Effector memory CD8-positive, alpha-beta T cell (primary cell): ENCODE results near the gene AGAP1.

Experiments used
- ATAC-seq: fragments of 150-1000 bp; cut with Tn5 transposase; replicated peaks from 2 replicates; pipeline ENCODE4 v1.10.0; 2021; ENCODE audit warnings: mild to moderate bottlenecking, moderate library complexity
- DNase-seq, 3 experiments: peaks; one replicate each; pipeline ENCODE4 v3.0.0; 2021
- H3K27ac Mint-ChIP-seq, 2 donors: one replicate each; pipeline ENCODE4 v1.8.0; 2022; ENCODE audit warnings: mild to moderate bottlenecking in 2 of 2, mixed read lengths in 2 of 2, moderate library complexity in 2 of 2
- H3K27me3 Mint-ChIP-seq, 2 donors: one replicate each; pipeline ENCODE4 v1.8.0; 2022; ENCODE audit warnings: mixed read lengths in 2 of 2
- H3K36me3 Mint-ChIP-seq: one replicate; pipeline ENCODE4 v1.8.0; 2022; ENCODE audit warnings: mild to moderate bottlenecking, moderate library complexity, mixed read lengths; ENCODE audit not compliant: insufficient read depth
- H3K4me1 Mint-ChIP-seq, 2 donors: one replicate each; pipeline ENCODE4 v1.8.0; 2022; ENCODE audit warnings: low read depth in 2 of 2, mixed read lengths in 2 of 2
- H3K4me3 Mint-ChIP-seq, 2 donors: one replicate each; pipeline ENCODE4 v1.8.0; 2022; ENCODE audit warnings: mild to moderate bottlenecking in 2 of 2, mixed read lengths in 2 of 2, moderate library complexity in 2 of 2
- H3K9me3 Mint-ChIP-seq, 2 donors: one replicate each; pipeline ENCODE4 v1.8.0; 2022; ENCODE audit warnings: mixed read lengths in 2 of 2

Gene AGAP1

GRCh38 chr2:235506291-235506996 lies 12.6 kb downstream of the AGAP1 start:
- no peak for ATAC-seq
- Mint-ChIP-seq H3K4me3 (no peak overlapping the region), H3K27me3 (peaks cover 9 to 17% of the 10 kb centered on the region in 2 donors)

GRCh38 chr2:235506997-235507615 lies 13.3 kb downstream of the AGAP1 start:
- no peaks in the 10 kb centered on the region for H3K9me3 Mint-ChIP-seq
- H3K36me3 Mint-ChIP-seq, result no peaks in the 10 kb centered on the region
- no peak overlapping the region for H3K27ac Mint-ChIP-seq
- no peak overlapping the region for H3K4me3 Mint-ChIP-seq
- DNase-seq (no peak), ATAC-seq (no peak)
- H3K27me3 Mint-ChIP-seq, result peaks cover 9 to 17% of the 10 kb centered on the region in 2 donors
- H3K4me1 Mint-ChIP-seq, result peaks cover 6 to 8% of the 10 kb centered on the region in 2 donors

More at GRCh38 chr2:235506291-235506996, 12.6 kb downstream of the AGAP1 start:
- Mint-ChIP-seq H3K9me3 (no peaks in the 10 kb centered on the region), H3K27ac (no peak overlapping the region), H3K36me3 (no peaks in the 10 kb centered on the region), H3K4me1 (peaks cover 11 to 14% of the 10 kb centered on the region in 2 donors)
- DNase-seq, result no peak

- H3K4me1 Mint-ChIP-seq, result peaks cover 6 to 8% of the 10 kb centered on the region in 2 donors
- H3K27ac Mint-ChIP-seq, result no peak overlapping the region
- ATAC-seq (no peak), DNase-seq (no peak)
- H3K4me3 Mint-ChIP-seq, result no peak overlapping the region
- H3K27me3 Mint-ChIP-seq, result peaks cover 9 to 17% of the 10 kb centered on the region in 2 donors
- no peaks in the 10 kb centered on the region for H3K36me3 Mint-ChIP-seq
- H3K9me3 Mint-ChIP-seq, result no peaks in the 10 kb centered on the region
Measured at GRCh38 chr2:235507928-235508327, 14.1 kb downstream of the AGAP1 start.

- Mint-ChIP-seq H3K9me3 (no peaks in the 10 kb centered on the region), H3K27me3 (peaks cover 9 to 17% of the 10 kb centered on the region in 2 donors), H3K4me1 (peaks cover 6 to 8% of the 10 kb centered on the region in 2 donors), H3K27ac (no peak overlapping the region), H3K36me3 (no peaks in the 10 kb centered on the region), H3K4me3 (no peak overlapping the region)
- ATAC-seq (no peak), DNase-seq (no peak)
Measured at GRCh38 chr2:235508371-235509160, 14.7 kb downstream of the AGAP1 start.

- H3K4me1 Mint-ChIP-seq, result peaks cover 2 to 7% of the 10 kb centered on the region in 2 donors
- ATAC-seq, result no peak
- no peak overlapping the region for H3K27ac Mint-ChIP-seq
- no peaks in the 10 kb centered on the region for H3K9me3 Mint-ChIP-seq
- peaks cover 4 to 11% of the 10 kb centered on the region in 2 donors for H3K27me3 Mint-ChIP-seq
- no peak for DNase-seq
- H3K4me3 Mint-ChIP-seq, result no peak overlapping the region
- no peaks in the 10 kb centered on the region for H3K36me3 Mint-ChIP-seq
Measured at GRCh38 chr2:235510318-235510717, 16.5 kb downstream of the AGAP1 start.

GRCh38 chr2:235511187-235511661 lies 17.4 kb downstream of the AGAP1 start:
- Mint-ChIP-seq H3K27ac (no peak overlapping the region), H3K36me3 (no peaks in the 10 kb centered on the region), H3K4me1 (peaks cover 0 to 4% of the 10 kb centered on the region in 2 donors), H3K9me3 (no peaks in the 10 kb centered on the region), H3K4me3 (no peak overlapping the region), H3K27me3 (peaks cover 4 to 6% of the 10 kb centered on the region in 2 donors)
- no peak for DNase-seq
- no peak for ATAC-seq

GRCh38 chr2:235511751-235512698 lies 18.2 kb downstream of the AGAP1 start:
- H3K27me3 Mint-ChIP-seq, result peaks cover under 1 to 4% of the 10 kb centered on the region in 2 donors

GRCh38 chr2:235512699-235513053 lies 18.8 kb downstream of the AGAP1 start:
- ATAC-seq, result no peak
- peaks cover 0 to 4% of the 10 kb centered on the region in 2 donors for H3K27me3 Mint-ChIP-seq
- no peak overlapping the region for H3K27ac Mint-ChIP-seq
- peaks cover 0 to 4% of the 10 kb centered on the region in 2 donors for H3K4me1 Mint-ChIP-seq
- H3K4me3 Mint-ChIP-seq, result no peak overlapping the region
- DNase-seq, result no peak
- H3K9me3 Mint-ChIP-seq, result no peaks in the 10 kb centered on the region
- H3K36me3 Mint-ChIP-seq, result no peaks in the 10 kb centered on the region

More at GRCh38 chr2:235511751-235512698, 18.2 kb downstream of the AGAP1 start:
- Mint-ChIP-seq H3K4me1 (peaks cover 0 to 4% of the 10 kb centered on the region in 2 donors), H3K4me3 (no peak overlapping the region), H3K36me3 (no peaks in the 10 kb centered on the region), H3K27ac (no peak overlapping the region), H3K9me3 (no peaks in the 10 kb centered on the region)
- DNase-seq (no peak), ATAC-seq (no peak)

- Mint-ChIP-seq H3K4me1 (peaks cover 0 to 4% of the 10 kb centered on the region in 2 donors), H3K9me3 (no peaks in the 10 kb centered on the region), H3K36me3 (no peaks in the 10 kb centered on the region), H3K4me3 (no peak overlapping the region), H3K27ac (no peak overlapping the region), H3K27me3 (peaks cover 0 to 4% of the 10 kb centered on the region in 2 donors)
- DNase-seq, result no peak
- no peak for ATAC-seq
Measured at GRCh38 chr2:235513984-235514626, 20.3 kb downstream of the AGAP1 start.

GRCh38 chr2:235514627-235515363 lies 21.0 kb downstream of the AGAP1 start:
- Mint-ChIP-seq H3K36me3 (no peaks in the 10 kb centered on the region), H3K4me3 (no peak overlapping the region), H3K27ac (no peak overlapping the region), H3K27me3 (peaks cover 0 to 4% of the 10 kb centered on the region in 2 donors), H3K9me3 (no peaks in the 10 kb centered on the region), H3K4me1 (peaks cover 0 to 4% of the 10 kb centered on the region in 2 donors)
- DNase-seq (no peak), ATAC-seq (no peak)

- Mint-ChIP-seq H3K9me3 (no peaks in the 10 kb centered on the region), H3K27me3 (peaks cover 0 to 6% of the 10 kb centered on the region in 2 donors), H3K27ac (no peak overlapping the region), H3K36me3 (no peaks in the 10 kb centered on the region), H3K4me1 (peaks cover 0 to 4% of the 10 kb centered on the region in 2 donors), H3K4me3 (no peak overlapping the region)
- DNase-seq (no peak), ATAC-seq (no peak)
Measured at GRCh38 chr2:235515364-235515742, 21.5 kb downstream of the AGAP1 start.

GRCh38 chr2:235515821-235516220 lies 22.0 kb downstream of the AGAP1 start:
- H3K27ac Mint-ChIP-seq, result no peak overlapping the region
- DNase-seq (no peak), ATAC-seq (no peak)
- no peaks in the 10 kb centered on the region for H3K9me3 Mint-ChIP-seq
- no peaks in the 10 kb centered on the region for H3K36me3 Mint-ChIP-seq
- peaks cover 0 to 4% of the 10 kb centered on the region in 2 donors for H3K4me1 Mint-ChIP-seq
- H3K27me3 Mint-ChIP-seq, result peaks cover 0 to 5% of the 10 kb centered on the region in 2 donors
- H3K4me3 Mint-ChIP-seq, result no peak overlapping the region
